GM21515 (cell line): ENCODE results near the gene CEP44.

Source experiments
- ATAC-seq: cut with Tn5 transposase; IDR thresholded peaks from one replicate; pipeline ENCODE4 v1.9.1; 2021; ENCODE audit not compliant: unreplicated experiment

Gene CEP44

DNA sequence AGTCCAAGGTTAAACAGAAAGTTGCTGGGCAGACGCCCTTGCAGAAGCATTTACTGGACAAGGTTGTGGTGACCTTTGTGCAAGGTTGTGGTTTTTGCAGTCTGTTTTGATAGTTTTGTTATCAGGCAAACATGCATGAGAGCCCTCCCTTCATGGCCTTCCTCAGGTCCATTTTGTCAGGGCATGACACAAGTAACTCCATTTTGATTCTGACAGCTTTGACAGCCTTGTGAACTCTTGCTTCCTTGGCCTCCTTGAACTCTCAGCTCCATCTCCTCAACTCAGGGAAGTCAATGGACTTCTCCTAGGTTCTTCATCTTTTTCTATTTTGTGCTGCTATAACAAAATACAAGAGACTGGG, 97.7 kb downstream of the CEP44 start:
- ATAC-seq, result no peak
